GM19395 (cell line): ENCODE results near the gene B2M.
"Not testable (repeated sequence)": the region's sequence is repeated elsewhere in the genome, so short reads cannot be mapped to it uniquely, and the experiment has no call there.

Source experiments
- ATAC-seq: cut with Tn5 transposase; IDR thresholded peaks from one replicate; pipeline ENCODE4 v1.9.1; 2021; ENCODE audit warnings: mild to moderate bottlenecking, moderate library complexity; ENCODE audit not compliant: unreplicated experiment

Gene B2M

DNA sequence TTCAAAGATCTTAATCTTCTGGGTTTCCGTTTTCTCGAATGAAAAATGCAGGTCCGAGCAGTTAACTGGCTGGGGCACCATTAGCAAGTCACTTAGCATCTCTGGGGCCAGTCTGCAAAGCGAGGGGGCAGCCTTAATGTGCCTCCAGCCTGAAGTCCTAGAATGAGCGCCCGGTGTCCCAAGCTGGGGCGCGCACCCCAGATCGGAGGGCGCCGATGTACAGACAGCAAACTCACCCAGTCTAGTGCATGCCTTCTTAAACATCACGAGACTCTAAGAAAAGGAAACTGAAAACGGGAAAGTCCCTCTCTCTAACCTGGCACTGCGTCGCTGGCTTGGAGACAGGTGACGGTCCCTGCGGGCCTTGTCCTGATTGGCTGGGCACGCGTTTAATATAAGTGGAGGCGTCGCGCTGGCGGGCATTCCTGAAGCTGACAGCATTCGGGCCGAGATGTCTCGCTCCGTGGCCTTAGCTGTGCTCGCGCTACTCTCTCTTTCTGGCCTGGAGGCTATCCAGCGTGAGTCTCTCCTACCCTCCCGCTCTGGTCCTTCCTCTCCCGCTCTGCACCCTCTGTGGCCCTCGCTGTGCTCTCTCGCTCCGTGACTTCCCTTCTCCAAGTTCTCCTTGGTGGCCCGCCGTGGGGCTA, at the start of gene B2M, which contains the start of gene PATL2:
Gene B2M (plus strand): TSS at position 422 of the 647 bp plus-strand sequence. CDS start 30 bp downstream, at position 452.
Gene PATL2 (minus strand): TSS at position 228 of the 647 bp plus-strand sequence. CDS start 34,833 bp downstream, outside the sequence.
- peak; percentile 79 for ATAC-seq

GRCh38 chr15:44661576-44661975, 49.7 kb upstream of the B2M start:
- no peak for ATAC-seq

DNA sequence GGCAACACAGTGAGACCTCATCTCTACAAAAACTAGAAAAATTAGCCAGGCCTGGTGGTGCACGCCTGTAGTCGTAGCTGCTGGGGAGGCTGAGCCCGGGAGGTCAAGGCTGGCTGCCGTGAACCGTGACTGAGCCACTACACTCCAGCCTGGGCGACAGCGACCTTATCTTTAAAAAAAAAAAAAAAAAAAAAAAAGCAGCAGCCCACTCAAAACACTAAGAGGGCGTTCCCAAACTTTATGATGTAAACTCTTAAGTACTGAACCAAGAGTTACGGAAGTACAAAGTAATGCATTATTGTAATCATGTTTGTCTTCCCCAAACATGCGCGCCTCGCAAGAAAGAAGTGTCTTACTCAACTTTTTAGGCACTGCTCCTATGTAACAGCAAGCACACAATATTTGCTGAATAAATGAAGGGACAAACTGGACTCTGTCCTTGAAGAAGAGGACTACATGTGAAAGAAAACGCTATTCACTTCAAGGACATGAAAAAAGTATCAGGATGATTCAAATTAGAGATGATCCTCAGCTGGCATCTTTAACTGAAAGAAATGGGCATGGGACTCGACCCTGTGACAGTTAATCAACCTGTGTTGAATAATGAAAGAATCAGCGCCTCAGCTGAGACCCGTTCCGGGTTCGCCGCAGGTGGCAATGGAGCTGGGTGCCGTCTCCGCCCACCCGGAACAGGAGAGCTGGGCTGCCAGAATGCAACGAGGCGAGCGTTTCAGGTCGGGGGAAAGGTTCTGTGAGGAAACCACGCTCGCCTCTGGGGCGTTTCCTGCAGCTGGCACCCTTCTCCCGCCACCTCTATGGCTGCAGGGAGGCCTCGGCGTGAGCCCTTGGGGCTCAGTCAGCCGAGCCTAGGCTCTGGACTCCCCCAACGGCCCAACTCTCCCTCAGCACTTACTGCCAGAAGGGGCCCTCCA, 48.6 kb upstream of the B2M start:
- peak; percentile 54 for ATAC-seq

GRCh38 chr15:44663410-44664308, 47.7 kb upstream of the B2M start, which contains the start of gene SPG11:
Gene SPG11 (minus strand): TSS chr15:44663662. CDS start chr15:44663647, 15 bp downstream.
- ATAC-seq: peak; percentile 72

- peak; percentile 31 for ATAC-seq
These were observed 44.9 kb upstream of the B2M start for GRCh38 chr15:44666210-44667038.

- no peak for ATAC-seq
These were observed 44.3 kb upstream of the B2M start for GRCh38 chr15:44667039-44667360.

- ATAC-seq: no peak
These were observed 42.4 kb upstream of the B2M start for GRCh38 chr15:44668921-44669320.

DNA sequence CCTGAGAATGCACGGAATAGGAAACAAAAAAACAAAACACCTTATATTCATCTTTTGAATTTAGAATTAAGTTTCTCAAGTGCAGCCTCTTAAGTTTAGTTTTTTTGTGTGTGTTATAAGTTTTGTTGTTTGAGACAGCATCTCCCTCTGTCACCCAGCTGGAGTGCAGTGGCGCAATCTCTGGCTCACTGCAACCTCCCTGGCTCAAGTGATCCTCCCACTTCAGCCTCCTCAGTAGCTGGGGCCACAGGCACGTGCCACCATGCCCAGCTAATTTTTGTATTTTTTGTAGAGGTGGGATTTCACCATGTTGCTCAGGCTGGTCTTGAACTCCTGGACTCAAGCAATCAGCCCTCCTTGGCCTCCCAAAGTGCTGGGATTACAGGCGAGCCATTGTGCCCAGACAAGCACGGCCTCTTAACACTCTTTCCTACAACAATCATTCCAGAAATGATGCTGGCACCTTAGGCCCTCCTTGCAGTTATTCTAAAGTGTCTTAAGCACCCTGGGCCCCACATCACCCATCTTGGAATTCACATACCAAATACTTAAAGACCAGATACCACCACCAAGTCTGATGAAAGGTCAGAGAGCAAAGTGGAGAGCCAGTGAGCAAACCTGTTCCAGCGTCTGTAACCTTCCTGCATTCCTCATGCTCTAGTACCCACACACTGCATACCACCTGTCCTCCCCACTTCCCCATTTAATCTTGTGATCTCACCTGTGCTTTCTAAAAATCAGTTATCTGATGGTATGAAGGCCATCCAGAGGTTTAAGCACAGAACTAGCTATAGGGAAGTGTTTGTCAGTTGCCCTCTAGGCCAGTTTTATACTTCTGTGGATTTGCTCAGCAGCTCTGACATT, 41.0 kb upstream of the B2M start:
- ATAC-seq: no peak

- no peak for ATAC-seq
These were observed 37.7 kb upstream of the B2M start for GRCh38 chr15:44673639-44674038.

DNA sequence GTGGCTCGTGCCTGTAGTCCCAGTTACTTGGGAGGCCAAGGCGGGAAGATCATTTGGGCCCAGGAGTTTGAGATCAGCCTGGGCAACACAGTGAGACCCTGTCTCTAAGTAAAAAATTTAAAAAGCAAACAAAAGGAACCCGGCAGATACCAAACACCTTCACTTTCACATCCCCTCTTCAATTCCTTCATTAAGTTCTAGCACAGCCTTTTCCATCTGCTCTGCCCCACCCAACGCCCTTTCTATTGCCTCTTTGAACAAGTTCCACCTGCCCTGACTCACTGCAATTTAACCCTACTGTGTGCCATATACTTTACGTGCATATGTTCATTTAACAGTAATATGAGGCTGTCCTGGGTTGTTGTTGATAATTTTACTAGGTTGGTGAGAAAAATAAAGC, 35.4 kb upstream of the B2M start:
- no peak for ATAC-seq

GRCh38 chr15:44676676-44677075, 34.6 kb upstream of the B2M start:
- no peak for ATAC-seq

DNA sequence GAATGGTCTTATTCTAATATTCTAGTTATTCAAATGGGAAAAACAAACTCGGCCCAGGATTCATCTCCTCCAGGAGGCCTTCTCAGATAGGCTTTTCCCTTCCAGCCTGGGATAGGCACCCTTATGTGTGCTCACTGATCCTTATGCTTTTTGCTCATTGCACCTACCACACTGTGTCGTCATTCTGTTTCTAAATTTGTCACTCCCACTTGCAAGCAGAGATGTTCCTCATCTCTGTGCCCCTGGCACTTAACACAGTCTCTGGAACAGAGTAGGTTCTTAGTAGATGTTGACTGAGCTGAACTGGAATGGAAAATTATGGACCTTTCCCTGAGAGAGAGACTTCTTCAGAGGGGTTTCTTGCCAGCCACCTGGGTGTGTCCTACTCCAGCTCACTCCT, 29.1 kb upstream of the B2M start:
- ATAC-seq: no peak

DNA sequence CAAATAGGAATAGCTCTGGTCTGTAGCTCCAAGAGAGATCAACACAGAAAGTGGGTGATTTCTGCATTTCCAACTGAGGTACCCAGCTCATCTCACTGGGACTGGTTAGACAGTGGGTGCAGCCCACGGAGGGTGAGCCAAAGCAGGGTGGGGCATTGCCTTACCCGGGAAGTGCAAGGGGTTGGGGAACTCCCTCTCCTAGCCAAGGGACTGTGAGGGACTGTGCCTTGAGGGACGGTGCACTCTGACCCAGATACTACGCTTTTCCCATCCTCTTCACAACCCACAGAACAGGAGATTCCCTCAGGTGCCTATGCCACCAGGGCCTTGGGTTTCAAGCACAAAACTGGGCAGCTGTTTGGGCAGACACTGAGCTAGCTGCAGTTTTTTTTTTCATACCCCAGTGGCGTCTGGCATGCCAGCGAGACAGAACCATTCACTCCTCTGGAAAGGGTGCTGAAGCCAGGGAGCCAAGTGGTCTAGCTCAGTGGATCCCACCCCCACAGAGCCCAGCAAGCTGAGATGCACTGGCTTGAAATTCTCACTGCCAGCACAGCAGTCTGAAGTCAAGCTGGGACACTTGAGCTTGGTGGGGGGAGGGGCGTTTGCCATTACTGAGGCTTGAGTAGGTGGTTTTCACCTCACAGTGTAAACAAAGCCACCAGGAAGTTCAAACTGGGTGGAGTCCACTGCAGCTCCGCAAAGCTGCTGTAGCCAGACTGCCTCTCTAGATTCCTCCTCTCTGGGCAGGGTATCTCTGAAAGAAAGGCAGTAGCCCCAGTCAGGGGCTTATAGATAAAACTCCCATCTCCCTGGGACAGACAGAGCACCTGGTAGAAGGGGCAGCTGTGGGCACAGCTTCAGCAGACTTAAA, 28.3 kb upstream of the B2M start:
- not testable (repeated sequence) for ATAC-seq

GRCh38 chr15:44689318-44689717, 22.0 kb upstream of the B2M start:
- not testable (repeated sequence) for ATAC-seq

DNA sequence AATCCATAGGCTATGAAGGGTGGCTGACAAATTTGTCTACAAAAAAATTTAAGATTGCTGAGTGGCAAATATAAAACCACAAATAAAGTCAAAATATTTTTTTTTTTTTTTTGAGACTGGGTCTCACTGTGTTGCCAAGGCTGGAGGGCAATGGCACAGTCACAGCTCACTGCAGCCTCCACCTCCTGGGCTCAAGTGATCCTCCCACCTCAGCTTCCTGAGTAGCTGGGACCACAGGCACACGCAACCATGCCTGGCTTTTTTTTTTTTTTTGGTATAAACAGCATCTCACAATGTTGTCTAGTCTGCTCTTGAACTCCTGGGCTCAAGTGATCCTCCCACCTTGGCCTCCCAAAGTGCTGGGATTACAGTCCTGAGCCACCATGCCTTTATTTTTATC, 21.1 kb upstream of the B2M start:
- ATAC-seq: not testable (repeated sequence)

DNA sequence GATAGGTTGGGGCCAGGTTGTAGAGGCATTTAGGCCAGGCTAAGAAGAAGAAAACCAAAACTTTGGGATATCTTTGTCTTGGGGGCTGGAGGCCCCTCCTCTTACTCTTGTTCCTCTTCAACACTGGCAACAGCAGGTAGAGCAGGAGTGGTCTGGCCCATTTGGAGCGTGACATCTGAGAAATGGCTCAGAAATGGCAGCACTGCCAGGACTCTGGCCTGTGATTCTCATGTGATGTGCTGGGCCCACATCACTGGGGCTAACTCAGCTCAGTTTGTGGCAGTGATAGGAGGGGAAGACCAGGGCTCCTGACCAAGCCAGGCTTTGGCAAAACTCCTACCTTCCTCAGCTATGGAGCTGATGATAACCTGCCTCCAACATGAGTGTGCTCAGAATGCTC, 18.7 kb upstream of the B2M start:
- no peak for ATAC-seq

- ATAC-seq: no peak
These were observed 16.9 kb upstream of the B2M start for GRCh38 chr15:44694416-44694815.

- ATAC-seq: no peak
These were observed 16.0 kb upstream of the B2M start for GRCh38 chr15:44695294-44695693.
